ENCODE measurements around the gene PCDH9. TPM values are rescaled to one million over a fixed set of nuclear protein-coding genes. Genes with fewer than 3 reads are reported as not detected.

The PCDH9 gene
- total and polyA plus RNA-seq, 8 donors, result 0.46 to 3.8 (median 1.5) TPM

GRCh38 chr13:66673401-66673800 lies 556.7 kb downstream of the PCDH9 start:
- TF ChIP-seq, protein P1, sequence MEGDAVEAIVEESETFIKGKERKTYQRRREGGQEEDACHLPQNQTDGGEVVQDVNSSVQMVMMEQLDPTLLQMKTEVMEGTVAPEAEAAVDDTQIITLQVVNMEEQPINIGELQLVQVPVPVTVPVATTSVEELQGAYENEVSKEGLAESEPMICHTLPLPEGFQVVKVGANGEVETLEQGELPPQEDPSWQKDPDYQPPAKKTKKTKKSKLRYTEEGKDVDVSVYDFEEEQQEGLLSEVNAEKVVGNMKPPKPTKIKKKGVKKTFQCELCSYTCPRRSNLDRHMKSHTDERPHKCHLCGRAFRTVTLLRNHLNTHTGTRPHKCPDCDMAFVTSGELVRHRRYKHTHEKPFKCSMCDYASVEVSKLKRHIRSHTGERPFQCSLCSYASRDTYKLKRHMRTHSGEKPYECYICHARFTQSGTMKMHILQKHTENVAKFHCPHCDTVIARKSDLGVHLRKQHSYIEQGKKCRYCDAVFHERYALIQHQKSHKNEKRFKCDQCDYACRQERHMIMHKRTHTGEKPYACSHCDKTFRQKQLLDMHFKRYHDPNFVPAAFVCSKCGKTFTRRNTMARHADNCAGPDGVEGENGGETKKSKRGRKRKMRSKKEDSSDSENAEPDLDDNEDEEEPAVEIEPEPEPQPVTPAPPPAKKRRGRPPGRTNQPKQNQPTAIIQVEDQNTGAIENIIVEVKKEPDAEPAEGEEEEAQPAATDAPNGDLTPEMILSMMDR (IDR thresholded peaks at IDR 0.05), result no peak
- intact Hi-C loops (cut with DNase I), result no loop called here

GRCh38 chr13:66665991-66666390 lies 564.1 kb downstream of the PCDH9 start:
- H3K9me3 ChIP-seq, result no peaks in the 10 kb centered on the region
- DNase-seq (peak in 1 of 6 donors; percentile 31), FAIRE-seq (no peak), ATAC-seq (peak in 2 of 4 donors; percentile 34 to 37)
- intact Hi-C loops (cut with DNase I), result no loop called here
- 46 to 56% methylated on average over 5 of the region's 5 CpGs for WGBS, 2 donors
- TF ChIP-seq, protein P1 (IDR thresholded peaks at IDR 0.05), result no peak
- H3K36me3 ChIP-seq, result no peaks in the 10 kb centered on the region
- no peaks in the 10 kb centered on the region for H3K4me1 ChIP-seq
- no peaks in the 10 kb centered on the region for H3K27me3 ChIP-seq
- H3K4me3 ChIP-seq, result no peak overlapping the region
- H3K27ac ChIP-seq, result no peak overlapping the region

More at GRCh38 chr13:66673401-66673800, 556.7 kb downstream of the PCDH9 start:
- no peaks in the 10 kb centered on the region for H3K9me3 ChIP-seq
- no peaks in the 10 kb centered on the region for H3K36me3 ChIP-seq
- no peak overlapping the region for H3K27ac ChIP-seq
- WGBS, 2 donors, result 36 to 73% methylated on average over 1 of the region's 1 CpG
- H3K27me3 ChIP-seq, result no peaks in the 10 kb centered on the region
- no peak for ATAC-seq
- no peak overlapping the region for H3K4me3 ChIP-seq
- DNase-seq, result no peak
- H3K4me1 ChIP-seq, result no peaks in the 10 kb centered on the region
- FAIRE-seq, result no peak

DNA sequence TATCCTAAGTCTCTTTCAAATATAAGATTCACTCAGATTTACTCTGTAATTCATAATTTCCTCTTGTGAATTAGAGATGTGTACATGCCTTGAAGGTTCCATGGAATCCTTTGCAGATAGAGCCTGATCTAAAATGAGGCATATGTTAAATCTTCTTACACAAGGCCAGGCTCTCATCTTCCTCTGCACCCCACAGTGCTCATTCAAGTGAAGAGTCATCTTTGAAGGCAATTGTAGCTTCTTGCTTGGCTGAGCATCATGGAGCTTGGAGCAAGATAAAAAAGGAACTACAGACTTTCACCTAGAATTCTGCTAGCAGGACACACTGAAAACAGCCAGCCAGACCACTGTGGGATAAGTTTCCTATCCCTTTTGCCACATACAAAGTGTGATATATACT lies 566.4 kb downstream of the PCDH9 start:
- no peak for ATAC-seq

GRCh38 chr13:66663206-66663605 lies 566.9 kb downstream of the PCDH9 start:
- TF ChIP-seq, protein P1 (IDR thresholded peaks at IDR 0.05), result no peak

More for the DNA sequence above, 566.4 kb downstream of the PCDH9 start:
- Histone ChIP-seq H3K27ac (no peak overlapping the region), H3K36me3 (no peaks in the 10 kb centered on the region), H3K4me1 (no peaks in the 10 kb centered on the region), H3K4me3 (no peak overlapping the region), H3K9me3 (no peaks in the 10 kb centered on the region), H3K27me3 (no peaks in the 10 kb centered on the region)
- intact Hi-C loops (cut with DNase I), result no loop called here
- DNase-seq, result no peak
- FAIRE-seq, result no peak
- TF ChIP-seq, protein P1 (IDR thresholded peaks at IDR 0.05), result no peak

GRCh38 chr13:66661336-66661735 lies 568.8 kb downstream of the PCDH9 start:
- ATAC-seq (no peak), DNase-seq (no peak), FAIRE-seq (no peak)
- intact Hi-C loops (cut with DNase I), result no loop called here
- 60 to 73% methylated on average over 2 of the region's 2 CpGs for WGBS, 2 donors
- Histone ChIP-seq H3K27ac (no peak overlapping the region), H3K4me1 (no peaks in the 10 kb centered on the region), H3K4me3 (no peak overlapping the region), H3K9me3 (no peaks in the 10 kb centered on the region), H3K27me3 (no peaks in the 10 kb centered on the region), H3K36me3 (no peaks in the 10 kb centered on the region)
- TF ChIP-seq, protein P1 (IDR thresholded peaks at IDR 0.05), result no peak

More at GRCh38 chr13:66663206-66663605, 566.9 kb downstream of the PCDH9 start:
- H3K4me3 ChIP-seq, result no peak overlapping the region
- H3K9me3 ChIP-seq, result no peaks in the 10 kb centered on the region
- 55 to 72% methylated on average over 2 of the region's 2 CpGs for WGBS, 2 donors
- H3K36me3 ChIP-seq, result no peaks in the 10 kb centered on the region
- DNase-seq, result no peak
- FAIRE-seq, result no peak
- ATAC-seq, result no peak
- H3K4me1 ChIP-seq, result no peaks in the 10 kb centered on the region
- no peaks in the 10 kb centered on the region for H3K27me3 ChIP-seq
- H3K27ac ChIP-seq, result no peak overlapping the region
- intact Hi-C loops (cut with DNase I), result no loop called here
